IMR-90 (cell line): ENCODE measurements around the gene SLC22A31.

Experiments
- CTCF ChIP-seq: conservative IDR thresholded peaks from 2 replicates; pipeline ENCODE4 v1.5.1; 2012; ENCODE audit warnings: mild to moderate bottlenecking, low read depth, low read length, improper control_type of control experiment
- POLR2A ChIP-seq: IDR thresholded peaks from 2 replicates; pipeline ENCODE4 v1.6.1; 2012; ENCODE audit warnings: mild to moderate bottlenecking, low read depth, low read length
- RCOR1 ChIP-seq: IDR thresholded peaks from 2 replicates; pipeline ENCODE4 v1.6.1; 2012; ENCODE audit warnings: mild to moderate bottlenecking, low read length, improper control_type of control experiment; ENCODE audit not compliant: insufficient replicate concordance
- RFX5 ChIP-seq: IDR thresholded peaks from 2 replicates; pipeline ENCODE4 v1.8.0; 2012; ENCODE audit warnings: low read depth, mild to moderate bottlenecking, low read length, moderate library complexity

- TF ChIP-seq CTCF (no peak), POLR2A (no peak), RCOR1 (no peak), RFX5 (no peak)
These were observed 40.4 kb downstream of the SLC22A31 start for GRCh38 chr16:89159850-89160354.
